HG02973 (cell line): ENCODE results near the gene PLEKHA8.

Experiments
- ATAC-seq: cut with Tn5 transposase; IDR thresholded peaks from one replicate; pipeline ENCODE4 v1.9.1; 2021; ENCODE audit warnings: moderate library complexity; ENCODE audit not compliant: unreplicated experiment

The PLEKHA8 gene

DNA sequence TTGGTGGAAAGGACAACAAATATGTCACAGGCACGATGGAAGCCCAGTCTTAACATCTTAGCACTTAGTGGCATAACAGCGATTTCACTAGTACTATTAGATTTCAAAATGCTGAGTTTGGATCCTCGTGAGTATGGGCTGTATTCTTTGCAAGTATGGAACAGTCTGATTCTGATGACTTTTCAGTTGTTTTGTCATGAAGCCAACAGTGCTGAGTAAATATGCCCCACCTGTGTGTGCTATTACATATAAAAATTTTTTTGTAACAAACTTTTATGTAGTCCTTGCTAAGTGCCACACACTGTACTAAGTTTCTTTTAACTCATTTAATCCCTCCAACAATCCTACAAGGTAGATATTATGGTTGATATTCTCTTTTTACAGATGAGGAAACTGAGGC, 137.4 kb downstream of the PLEKHA8 start:
- ATAC-seq = no peak

- ATAC-seq = no peak
These were observed 138.1 kb downstream of the PLEKHA8 start for GRCh38 chr7:30166155-30166840.

DNA sequence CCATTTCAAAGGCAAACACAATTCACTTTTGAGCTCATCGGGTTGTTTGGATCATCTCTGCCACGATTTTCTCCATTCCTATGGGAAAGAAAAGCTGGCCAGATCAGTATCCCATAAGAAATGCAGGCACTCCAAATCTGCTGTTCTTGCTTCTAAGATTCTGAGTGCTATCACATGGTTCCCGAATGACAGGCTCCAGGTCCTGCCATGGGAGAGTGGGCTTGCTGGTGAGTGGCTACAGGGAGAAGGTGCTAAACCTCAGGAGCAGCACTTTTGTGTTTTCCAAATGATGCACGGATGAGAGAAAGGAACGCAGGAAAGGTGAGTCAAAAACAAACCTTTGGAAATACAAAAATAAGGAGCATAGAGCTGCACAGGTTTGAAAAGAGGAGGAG, 138.6 kb downstream of the PLEKHA8 start:
- no peak for ATAC-seq

DNA sequence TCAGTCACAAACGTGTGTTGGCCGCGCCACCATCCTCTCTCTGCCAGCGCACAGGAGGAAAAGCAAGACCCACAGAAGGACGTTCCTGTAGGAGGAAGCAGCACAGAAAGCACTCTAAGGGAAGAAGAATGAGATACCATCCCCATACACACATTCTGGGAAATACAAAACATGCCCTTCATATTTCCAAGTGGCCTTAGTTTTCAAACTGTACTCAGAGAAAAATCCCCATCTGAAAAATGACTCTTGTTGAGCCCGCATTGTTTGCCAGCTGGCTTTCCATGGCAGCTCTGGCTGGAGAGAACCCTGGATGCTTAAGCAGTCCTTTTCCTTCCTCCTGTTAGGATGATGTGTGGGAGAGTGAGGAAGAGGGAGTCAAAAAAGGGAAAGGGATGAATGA, 139.7 kb downstream of the PLEKHA8 start:
- no peak for ATAC-seq

DNA sequence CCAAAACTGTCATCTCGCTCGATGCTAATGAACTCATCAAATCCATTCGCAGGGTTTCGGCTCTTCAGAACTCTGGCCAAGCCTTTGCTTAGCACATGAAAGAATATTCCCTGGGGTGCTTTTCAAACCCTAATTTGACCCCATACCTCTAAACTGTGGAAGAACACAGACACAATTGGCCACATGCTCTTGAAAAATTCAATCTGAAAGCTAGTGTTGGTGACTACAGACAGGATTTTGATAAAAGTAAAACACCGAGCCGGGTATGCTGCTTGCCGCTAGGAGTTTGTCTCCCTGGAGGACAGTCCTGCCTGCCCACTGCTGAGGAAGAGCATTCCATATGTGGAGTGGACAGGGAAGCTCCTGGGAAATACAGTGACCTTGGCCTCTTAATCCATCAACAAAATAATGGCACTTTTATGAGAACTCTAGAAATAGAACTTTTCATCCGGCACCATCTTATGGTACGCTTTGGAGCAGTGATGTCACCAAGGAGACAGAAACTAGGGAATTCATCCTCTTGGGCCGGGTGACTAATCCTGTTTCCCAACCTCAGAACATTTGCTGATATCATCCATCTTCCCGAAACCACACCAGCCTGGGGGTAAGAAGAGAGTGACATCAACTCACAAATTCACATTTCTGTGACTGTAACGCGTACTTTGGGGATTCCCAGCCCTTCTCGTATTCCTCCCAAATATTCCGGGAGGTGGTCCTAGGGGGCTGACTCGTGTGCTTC, 140.8 kb downstream of the PLEKHA8 start:
- ATAC-seq = no peak

DNA sequence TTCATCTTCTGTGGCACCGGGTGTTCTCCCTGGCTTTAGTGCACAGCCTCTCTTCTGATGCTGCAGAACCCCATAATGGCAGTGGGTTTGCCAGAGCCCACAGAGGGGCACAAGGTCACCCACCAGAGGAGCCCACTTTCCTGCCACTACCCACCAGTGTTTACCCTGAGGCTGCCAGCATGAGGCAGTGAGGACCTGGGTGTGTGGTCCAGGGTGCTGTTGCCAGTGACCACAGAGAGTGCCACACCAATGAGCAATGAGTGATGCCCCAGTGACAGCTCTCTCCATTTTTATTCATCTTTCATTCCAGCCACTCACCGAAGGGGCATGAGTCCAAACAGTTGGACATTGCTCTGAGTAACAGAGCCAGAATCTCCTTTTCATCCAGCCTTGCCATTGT, 141.4 kb downstream of the PLEKHA8 start:
- no peak for ATAC-seq

- ATAC-seq = no peak
These were observed 142.4 kb downstream of the PLEKHA8 start for GRCh38 chr7:30170476-30171205.

GRCh38 chr7:30171766-30172447, 143.7 kb downstream of the PLEKHA8 start:
- ATAC-seq = no peak

GRCh38 chr7:30172451-30172850, 144.2 kb downstream of the PLEKHA8 start:
- no peak for ATAC-seq

DNA sequence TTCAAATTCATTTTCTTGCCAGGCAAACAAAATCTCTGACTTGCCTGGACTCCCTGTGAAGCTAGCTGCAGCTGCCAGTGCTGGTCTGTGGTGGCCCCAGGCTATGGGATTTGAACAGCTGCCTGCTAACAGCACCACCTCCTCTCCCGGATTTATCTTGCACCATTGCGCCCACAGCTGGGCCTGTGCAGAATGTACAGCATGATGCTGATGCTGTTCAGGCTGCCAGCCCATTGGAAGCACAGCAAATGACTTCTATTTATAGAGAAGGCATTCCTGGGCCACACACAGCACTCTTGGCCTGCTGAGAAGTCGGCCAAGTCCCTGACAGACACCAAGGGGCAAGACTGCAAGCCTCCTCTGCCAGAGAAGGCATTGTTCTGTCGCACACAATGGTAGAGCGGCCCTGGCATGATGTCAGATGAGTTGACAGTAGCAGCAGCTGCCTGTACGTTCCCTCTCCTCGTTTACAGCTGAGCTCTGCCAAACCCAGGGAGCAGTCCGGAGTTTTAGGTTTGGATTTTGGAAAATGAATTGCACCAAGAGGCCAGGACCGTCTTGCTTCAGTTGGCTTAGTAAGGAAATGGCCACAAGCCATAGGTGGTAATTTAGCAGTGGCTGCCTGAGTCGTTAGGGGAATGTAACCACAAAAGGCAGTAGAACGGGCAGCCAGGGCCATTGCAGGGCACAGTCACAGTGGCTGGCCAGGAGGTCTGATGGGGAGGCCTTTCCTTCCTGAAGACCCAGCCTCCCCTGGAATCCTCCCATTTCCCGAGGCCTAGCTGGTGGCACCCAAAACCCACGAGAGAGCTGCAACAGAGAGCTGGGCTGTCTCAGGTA, 145.1 kb downstream of the PLEKHA8 start:
- ATAC-seq = no peak

DNA sequence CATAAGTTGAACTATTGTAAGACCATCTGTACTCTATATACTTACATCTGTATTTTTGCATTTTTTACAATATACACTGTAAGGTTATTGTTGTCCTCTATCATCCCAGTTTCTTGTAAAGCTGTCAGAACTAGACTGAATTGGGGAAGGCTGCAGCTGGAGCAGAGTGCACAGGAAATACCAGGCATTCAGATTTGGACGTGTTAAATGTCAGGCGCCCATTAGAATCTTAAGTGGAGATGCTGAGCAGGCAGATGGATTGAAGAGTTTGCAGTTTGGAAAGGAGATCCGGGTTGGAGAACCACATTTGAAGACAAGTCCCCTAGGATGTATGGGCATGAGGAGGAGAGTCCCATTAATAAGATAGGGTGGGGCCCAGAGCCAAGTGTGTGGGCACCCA, 147.0 kb downstream of the PLEKHA8 start:
- ATAC-seq = no peak

GRCh38 chr7:30175636-30176147, 147.5 kb downstream of the PLEKHA8 start:
- no peak for ATAC-seq

GRCh38 chr7:30176463-30177109, 148.4 kb downstream of the PLEKHA8 start:
- no peak for ATAC-seq

DNA sequence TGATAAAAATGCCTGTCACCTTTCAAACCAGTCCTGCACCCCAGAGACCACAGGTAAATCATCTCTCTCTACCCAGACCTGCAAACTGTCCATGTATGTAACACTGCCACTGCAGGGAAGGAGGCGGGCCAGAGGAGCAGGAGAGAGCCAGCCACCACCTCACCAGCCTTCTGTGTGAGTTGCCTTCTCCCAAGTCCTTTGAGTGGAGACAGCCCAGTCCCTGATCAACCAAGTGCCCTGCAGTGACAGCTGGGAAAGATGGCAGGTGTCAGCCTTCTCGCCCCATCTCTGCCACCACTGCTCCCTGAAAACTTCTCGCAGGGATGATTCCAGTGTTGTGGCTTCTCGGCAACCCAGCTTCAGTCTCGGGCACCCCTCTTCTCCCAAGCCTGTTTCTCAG, 149.0 kb downstream of the PLEKHA8 start:
- no peak for ATAC-seq

DNA sequence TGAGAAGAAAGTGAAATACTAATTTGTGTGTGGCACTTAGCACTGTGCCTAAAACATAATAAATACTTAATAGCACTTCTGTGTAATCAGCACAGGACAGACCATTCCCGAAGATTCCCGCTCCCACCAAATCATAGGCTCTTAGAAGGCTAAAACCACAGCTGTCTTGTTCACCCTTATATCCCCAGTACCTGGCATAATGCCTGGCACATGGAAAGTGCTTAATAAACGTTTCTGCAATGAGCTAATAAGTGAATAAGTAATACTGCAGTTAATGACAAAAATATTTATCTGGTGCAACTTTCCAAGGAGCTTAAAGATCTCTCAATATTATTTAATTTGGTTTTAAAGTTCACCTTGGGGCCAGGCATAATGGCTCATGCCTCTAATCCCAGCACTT, 149.8 kb downstream of the PLEKHA8 start:
- no peak for ATAC-seq

GRCh38 chr7:30178748-30179436, 150.7 kb downstream of the PLEKHA8 start:
- ATAC-seq = peak; percentile 92
